HG02678 (cell line): ENCODE results near the gene CCNQ.

Experiments used
- ATAC-seq: cut with Tn5 transposase; IDR thresholded peaks from one replicate; pipeline ENCODE4 v1.9.1; 2021; ENCODE audit warnings: mild to moderate bottlenecking, moderate library complexity; ENCODE audit not compliant: unreplicated experiment

The CCNQ gene

GRCh38 chrX:153637121-153638040, 38.4 kb upstream of the CCNQ start:
- ATAC-seq = no peak

DNA sequence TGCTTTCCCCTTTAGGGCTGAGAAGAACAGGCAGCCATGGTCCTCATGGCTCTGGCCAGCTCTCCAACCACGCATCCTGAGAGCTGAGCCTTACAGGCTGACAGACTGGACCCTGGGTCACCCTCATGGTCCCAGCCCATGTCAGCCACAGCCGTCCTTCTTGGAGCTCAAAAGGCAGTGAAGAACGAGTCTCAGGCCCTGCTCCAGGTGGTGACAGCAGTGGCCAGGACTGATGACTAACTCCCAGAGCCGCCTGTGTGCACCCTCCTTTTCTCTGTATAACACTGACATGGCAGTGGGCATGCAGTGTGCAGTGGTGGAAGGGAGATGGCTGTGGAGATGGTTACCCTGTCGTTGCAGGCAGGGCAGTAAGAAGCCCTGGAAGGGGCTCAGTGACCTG, 37.8 kb upstream of the CCNQ start:
- ATAC-seq = no peak

DNA sequence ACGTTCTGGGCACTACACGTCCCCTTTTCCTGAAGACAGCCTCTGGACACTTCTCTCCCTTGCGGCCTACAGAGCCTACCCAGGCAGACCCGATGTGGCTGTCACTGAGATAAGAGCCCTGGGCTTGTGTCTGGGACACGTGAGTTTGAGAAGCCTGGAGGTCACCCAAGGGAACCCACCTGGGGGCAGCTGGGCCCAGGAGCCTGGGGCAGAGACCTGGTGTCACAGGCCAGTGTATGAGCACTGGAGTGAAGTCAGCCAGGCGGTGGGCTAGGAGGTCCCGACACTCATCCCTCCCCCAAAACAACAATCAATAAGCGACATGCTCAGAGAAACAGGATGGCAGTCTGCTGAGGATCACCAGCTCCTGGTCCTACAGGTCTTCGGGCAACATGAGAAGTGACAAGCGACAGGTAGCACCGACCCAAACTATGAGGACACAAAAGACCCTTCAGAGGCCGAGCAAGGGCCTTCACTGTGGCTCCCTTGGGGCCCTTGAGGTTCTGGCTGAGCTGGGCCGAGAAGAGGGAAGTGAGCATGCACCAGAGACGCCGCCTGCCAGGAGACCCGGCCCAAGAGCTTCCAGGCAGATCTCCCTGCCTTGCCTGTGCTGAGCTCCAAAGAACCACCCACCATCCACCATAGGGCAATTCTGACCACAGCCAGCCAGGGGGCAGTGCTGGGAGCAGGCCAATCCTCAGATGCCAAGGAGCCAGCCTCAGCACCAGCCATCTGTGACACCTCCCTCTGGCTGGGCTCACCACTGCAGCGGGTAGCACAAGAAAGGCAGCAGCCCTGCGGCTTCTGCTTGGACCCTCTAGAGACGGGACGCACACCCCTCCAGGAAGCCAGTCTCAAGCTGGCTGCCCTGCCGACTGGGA, 37.1 kb upstream of the CCNQ start:
- ATAC-seq = no peak

GRCh38 chrX:153635388-153635787, 36.4 kb upstream of the CCNQ start:
- no peak for ATAC-seq

GRCh38 chrX:153634832-153635231, 35.9 kb upstream of the CCNQ start:
- ATAC-seq = no peak

DNA sequence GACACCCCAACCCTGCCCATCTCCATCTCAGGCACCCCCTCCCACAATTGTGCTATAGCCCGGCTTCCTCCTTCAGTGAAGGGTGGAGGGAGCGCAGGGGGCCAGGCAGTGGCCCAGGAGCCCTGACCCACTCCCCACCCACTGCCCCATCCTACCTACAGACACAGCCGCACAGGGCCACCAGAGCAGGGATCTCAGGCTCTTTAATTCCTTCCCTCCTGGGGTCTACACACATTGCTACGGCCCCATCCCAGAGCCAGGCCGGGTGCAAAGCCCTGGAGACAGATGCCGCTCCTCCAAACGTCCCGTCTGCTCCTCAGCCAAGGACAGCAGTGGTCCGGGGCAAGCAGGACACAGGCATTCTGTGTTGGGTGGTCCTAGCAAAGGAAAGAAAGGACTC, 35.3 kb upstream of the CCNQ start:
- ATAC-seq = no peak

GRCh38 chrX:153633607-153634180, 34.8 kb upstream of the CCNQ start:
- no peak for ATAC-seq

- no peak for ATAC-seq
Measured at GRCh38 chrX:153633048-153633447, 34.1 kb upstream of the CCNQ start.

- no peak for ATAC-seq
Measured at GRCh38 chrX:153632595-153632946, 33.6 kb upstream of the CCNQ start.

GRCh38 chrX:153631907-153632594, 33.1 kb upstream of the CCNQ start:
- no peak for ATAC-seq

GRCh38 chrX:153631346-153631745, 32.4 kb upstream of the CCNQ start:
- no peak for ATAC-seq

GRCh38 chrX:153628665-153629064, 29.7 kb upstream of the CCNQ start:
- ATAC-seq = no peak

DNA sequence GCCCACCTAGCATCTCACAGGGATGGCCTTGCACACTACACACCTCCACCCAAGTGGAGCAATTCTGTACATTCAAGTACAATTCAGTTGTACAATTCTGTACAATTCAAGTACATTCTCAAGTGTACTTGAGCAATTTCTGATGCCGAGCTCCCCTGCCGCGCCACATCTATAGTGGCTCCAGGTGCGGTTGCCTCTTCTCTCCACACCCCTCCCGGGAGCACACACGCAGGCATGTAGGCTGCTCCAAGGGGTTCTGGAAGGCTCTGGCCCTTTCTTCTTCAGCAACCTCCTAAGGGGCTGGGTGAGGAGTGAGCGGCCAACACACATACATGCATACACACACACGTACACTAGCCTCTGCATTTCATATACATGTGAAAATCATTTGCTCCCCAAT, 29.2 kb upstream of the CCNQ start:
- no peak for ATAC-seq

- no peak for ATAC-seq
Measured at GRCh38 chrX:153627675-153628111, 28.8 kb upstream of the CCNQ start.

GRCh38 chrX:153626863-153627674, 28.1 kb upstream of the CCNQ start:
- no peak for ATAC-seq

DNA sequence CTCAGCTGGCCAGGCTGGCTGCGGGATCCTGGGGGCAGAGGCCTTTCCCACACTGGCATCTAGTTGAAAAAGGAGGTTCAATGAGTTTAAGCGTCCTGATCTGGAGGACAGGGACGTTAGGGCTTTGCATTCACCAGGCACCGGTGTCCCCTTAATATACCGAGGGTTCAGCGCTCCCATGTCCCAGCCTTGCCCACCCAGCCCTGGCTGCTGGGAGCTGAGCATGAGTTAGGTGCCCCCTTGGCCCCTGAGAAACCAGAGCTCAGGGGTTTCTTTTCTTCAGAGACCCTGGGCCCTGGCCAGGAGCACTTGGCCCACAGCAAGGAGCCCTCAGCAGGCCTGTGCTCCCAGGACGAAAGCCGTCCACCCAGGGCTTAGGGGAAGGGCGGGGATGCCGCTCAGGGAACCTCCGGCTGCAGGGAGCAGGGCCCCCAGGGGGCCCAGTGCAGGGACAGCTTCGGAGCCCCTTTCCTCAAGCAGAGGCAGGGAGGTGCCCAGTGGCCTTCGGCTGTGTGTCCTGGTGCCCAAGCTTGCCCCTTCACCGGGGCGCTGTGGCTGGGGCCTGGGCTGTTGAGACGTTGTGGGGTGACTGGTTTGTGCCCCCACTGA, 27.2 kb upstream of the CCNQ start:
- no peak for ATAC-seq

DNA sequence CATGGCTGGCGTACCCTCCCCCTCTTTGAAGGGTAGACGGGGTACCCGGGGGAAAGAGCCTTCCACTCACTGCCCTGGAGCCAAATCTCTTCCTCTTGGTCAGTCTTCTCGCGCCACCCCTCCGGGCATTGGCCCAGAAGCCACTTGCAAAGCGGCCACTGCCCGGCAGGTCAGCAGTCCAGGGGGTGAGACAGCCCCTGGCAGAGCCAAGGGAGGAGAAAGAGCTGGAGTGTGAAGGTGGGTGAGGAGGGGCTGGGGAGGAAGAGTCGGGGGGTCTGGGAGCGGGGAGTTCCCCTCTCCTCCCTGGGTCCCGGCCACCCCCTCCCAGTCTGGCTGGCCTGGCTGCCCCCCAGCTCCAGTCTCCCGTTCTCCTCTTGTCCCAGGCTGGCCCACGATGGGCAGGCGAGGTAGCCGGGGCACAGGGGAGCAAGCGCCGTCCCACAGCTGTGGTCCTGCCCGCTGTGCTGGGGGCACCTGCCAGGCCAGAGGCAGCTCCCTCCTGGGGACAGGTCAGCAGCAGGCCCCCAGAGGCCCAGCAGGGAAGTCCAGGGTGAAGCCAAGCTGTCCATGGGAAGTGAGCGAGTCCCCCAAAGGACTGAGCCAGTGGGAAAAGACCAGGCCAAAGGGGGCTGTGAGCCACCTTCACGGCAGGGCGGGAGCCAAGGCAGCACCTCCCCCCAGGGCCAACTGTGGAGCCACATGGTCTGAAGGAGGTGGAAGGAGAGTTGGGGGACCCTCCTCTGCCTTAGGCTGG, 26.5 kb upstream of the CCNQ start:
- ATAC-seq = no peak

DNA sequence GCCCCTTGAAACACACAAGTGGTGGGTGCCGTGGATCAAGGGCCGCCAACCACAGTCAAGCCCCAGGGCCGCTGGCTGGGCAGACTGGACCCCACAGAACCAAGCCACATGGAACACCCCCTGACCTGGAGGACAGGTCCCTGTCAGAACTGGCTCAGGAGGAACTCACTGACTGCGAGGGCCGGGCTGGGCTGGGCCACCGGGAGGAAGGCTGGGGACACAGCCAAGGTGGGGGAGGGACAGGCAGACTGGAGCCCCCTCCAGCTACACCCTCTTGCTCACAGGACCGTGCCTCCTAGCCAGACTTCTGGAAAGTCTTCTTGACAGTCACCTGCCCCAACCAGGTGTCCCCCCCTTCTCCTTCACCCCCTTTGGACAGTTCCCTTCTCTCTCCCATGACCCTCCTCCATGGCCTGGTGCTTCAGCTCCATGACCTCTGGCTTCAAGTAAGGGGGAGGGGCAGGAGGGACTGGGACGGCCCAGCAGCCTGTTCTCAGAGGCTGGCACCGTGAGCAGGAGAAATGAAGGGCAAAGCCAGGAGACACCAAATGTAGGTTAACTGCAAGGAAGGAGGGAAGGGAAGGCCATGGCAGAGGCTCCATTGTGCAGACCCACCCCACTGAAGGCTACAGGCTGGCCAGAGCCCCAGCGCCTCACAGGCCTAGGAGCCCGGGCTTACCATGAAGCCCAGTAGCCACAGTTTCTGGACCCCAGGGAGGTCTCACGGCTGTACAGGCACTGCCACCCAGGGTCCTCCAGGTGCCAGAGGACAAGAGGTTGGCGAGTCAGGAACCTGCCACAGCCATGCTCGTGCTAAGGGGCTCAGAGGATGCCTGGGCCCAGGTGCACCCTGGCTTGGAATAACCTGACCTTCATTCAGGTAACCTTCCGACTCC, 25.5 kb upstream of the CCNQ start:
- no peak for ATAC-seq
